HCT116 (cell line): ENCODE results near the gene DMD.

Experiments used
- EGR1 ChIP-seq: IDR thresholded peaks from 2 replicates; pipeline ENCODE4 v1.6.1; 2012; ENCODE audit warnings: low read depth
- EZH2 ChIP-seq: fragments of 200-600 bp; sonication (generic); IDR thresholded peaks from 2 replicates; pipeline ENCODE4 v1.6.1; 2017; ENCODE audit warnings: antibody characterized with exemption, mixed run types
- EZH2phosphoT487 ChIP-seq: fragments of 200-600 bp; IDR thresholded peaks from 2 replicates; pipeline ENCODE4 v1.6.1; 2018; ENCODE audit warnings: antibody characterized with exemption, borderline replicate concordance
- JUND ChIP-seq: IDR thresholded peaks from 2 replicates; pipeline ENCODE4 v1.6.1; 2012
- MAX ChIP-seq: IDR thresholded peaks from 2 replicates; pipeline ENCODE4 v1.6.1; 2012
- POLR2A ChIP-seq: IDR thresholded peaks from 2 replicates; pipeline ENCODE4 v1.7.0; 2011; ENCODE audit warnings: borderline replicate concordance; ENCODE audit not compliant: insufficient read depth, insufficient read length; ENCODE audit errors: extremely low read depth
- POLR2AphosphoS5 ChIP-seq: IDR thresholded peaks from 2 replicates; pipeline ENCODE4 v1.6.1; 2011; ENCODE audit warnings: mild to moderate bottlenecking, low read depth, low read length, moderate library complexity
- RAD21 ChIP-seq: IDR thresholded peaks from 2 replicates; pipeline ENCODE4 v1.6.1; 2012; ENCODE audit warnings: low read depth, mild to moderate bottlenecking
- SIN3A ChIP-seq: IDR thresholded peaks from 2 replicates; pipeline ENCODE4 v1.6.1; 2012; ENCODE audit warnings: low read depth
- SP1 ChIP-seq: IDR thresholded peaks from 2 replicates; pipeline ENCODE4 v1.6.1; 2012; ENCODE audit warnings: low read depth
- TF ChIP-seq, protein P1 (sequence below), 3 experiments: fragments of 200-600 bp in 1 of 3; sonication (generic) in 1 of 3; IDR thresholded peaks in 2 of 3; conservative IDR thresholded peaks in 1 of 3; 2 replicates each; pipeline ENCODE4 v1.5.1; 2012 to 2017; ENCODE audit warnings: low read depth in 2 of 3, low read length in 2 of 3, antibody characterized with exemption in 1 of 3, borderline replicate concordance in 1 of 3, control low read depth in 1 of 3, mild to moderate bottlenecking in 1 of 3, mixed read lengths in 1 of 3, mixed run types in 1 of 3, moderate library complexity in 1 of 3; ENCODE audit not compliant: insufficient read depth in 1 of 3
- TF ChIP-seq, protein P2 (sequence below): IDR thresholded peaks from 2 replicates; pipeline ENCODE4 v1.6.1; 2012; ENCODE audit warnings: low read depth

GRCh38 chrX:31154946-31155345, 2056.4 kb downstream of the DMD start:
- TF ChIP-seq, protein P1, sequence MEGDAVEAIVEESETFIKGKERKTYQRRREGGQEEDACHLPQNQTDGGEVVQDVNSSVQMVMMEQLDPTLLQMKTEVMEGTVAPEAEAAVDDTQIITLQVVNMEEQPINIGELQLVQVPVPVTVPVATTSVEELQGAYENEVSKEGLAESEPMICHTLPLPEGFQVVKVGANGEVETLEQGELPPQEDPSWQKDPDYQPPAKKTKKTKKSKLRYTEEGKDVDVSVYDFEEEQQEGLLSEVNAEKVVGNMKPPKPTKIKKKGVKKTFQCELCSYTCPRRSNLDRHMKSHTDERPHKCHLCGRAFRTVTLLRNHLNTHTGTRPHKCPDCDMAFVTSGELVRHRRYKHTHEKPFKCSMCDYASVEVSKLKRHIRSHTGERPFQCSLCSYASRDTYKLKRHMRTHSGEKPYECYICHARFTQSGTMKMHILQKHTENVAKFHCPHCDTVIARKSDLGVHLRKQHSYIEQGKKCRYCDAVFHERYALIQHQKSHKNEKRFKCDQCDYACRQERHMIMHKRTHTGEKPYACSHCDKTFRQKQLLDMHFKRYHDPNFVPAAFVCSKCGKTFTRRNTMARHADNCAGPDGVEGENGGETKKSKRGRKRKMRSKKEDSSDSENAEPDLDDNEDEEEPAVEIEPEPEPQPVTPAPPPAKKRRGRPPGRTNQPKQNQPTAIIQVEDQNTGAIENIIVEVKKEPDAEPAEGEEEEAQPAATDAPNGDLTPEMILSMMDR (IDR thresholded peaks at IDR 0.05 in 2 of 3, conservative IDR thresholded peaks at IDR 0.05 in 1 of 3; ENCODE audit: borderline replicate concordance in 1 of 3, insufficient read depth in 1 of 3, low read depth in 2 of 3, low read length in 2 of 3), result no peak
- no peak for TF ChIP-seq POLR2A
- TF ChIP-seq, protein P2, sequence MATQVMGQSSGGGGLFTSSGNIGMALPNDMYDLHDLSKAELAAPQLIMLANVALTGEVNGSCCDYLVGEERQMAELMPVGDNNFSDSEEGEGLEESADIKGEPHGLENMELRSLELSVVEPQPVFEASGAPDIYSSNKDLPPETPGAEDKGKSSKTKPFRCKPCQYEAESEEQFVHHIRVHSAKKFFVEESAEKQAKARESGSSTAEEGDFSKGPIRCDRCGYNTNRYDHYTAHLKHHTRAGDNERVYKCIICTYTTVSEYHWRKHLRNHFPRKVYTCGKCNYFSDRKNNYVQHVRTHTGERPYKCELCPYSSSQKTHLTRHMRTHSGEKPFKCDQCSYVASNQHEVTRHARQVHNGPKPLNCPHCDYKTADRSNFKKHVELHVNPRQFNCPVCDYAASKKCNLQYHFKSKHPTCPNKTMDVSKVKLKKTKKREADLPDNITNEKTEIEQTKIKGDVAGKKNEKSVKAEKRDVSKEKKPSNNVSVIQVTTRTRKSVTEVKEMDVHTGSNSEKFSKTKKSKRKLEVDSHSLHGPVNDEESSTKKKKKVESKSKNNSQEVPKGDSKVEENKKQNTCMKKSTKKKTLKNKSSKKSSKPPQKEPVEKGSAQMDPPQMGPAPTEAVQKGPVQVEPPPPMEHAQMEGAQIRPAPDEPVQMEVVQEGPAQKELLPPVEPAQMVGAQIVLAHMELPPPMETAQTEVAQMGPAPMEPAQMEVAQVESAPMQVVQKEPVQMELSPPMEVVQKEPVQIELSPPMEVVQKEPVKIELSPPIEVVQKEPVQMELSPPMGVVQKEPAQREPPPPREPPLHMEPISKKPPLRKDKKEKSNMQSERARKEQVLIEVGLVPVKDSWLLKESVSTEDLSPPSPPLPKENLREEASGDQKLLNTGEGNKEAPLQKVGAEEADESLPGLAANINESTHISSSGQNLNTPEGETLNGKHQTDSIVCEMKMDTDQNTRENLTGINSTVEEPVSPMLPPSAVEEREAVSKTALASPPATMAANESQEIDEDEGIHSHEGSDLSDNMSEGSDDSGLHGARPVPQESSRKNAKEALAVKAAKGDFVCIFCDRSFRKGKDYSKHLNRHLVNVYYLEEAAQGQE, result no peak
- TF ChIP-seq EZH2phosphoT487, result no peak
- no peak for TF ChIP-seq EGR1
- TF ChIP-seq JUND, result no peak
- TF ChIP-seq POLR2AphosphoS5, result no peak
- TF ChIP-seq SP1, result no peak
- TF ChIP-seq EZH2, result no peak
- TF ChIP-seq RAD21, result no peak
- TF ChIP-seq MAX, result no peak
- no peak for TF ChIP-seq SIN3A
